ENCODE data around the gene PSME1.

DNA sequence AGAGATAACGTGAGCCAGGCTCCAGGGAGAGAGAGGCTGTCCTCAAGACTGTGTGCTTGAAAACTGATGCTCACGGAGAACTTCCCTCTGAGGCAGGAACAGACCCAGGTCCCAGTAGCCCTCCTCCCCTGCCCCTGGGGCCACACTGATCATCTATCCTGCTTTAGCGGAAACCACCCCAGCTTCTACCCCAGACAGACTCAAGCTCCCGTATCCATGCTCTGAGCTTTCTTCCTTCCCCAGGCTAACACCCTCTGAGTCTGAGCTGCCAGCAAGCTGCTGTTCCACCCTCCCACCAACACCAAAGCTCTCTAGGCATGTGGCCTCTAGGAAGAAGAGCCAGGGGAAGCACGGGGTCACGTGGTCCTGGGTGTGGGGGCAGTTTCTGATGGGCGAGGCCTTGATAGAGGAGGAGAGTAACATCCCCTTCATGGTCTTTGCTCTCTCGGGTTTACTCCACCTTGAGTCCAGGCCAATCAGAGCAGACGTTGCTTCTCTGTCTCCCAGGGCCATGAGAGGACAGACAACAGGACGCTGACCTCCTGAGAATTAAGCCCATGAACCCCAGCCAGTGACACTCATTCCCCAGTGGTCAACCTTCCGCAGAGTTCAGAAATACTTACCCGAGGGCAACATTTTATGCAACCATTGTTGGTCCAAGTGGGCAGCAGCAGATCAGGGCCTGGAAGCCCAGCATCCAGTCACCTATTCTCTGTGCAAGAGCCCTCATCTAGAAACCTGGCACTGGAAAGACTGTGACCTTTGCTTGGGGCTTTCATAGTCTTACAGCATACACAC is 40.5 kb upstream of the PSME1 start:
- TF ChIP-seq, protein P1, sequence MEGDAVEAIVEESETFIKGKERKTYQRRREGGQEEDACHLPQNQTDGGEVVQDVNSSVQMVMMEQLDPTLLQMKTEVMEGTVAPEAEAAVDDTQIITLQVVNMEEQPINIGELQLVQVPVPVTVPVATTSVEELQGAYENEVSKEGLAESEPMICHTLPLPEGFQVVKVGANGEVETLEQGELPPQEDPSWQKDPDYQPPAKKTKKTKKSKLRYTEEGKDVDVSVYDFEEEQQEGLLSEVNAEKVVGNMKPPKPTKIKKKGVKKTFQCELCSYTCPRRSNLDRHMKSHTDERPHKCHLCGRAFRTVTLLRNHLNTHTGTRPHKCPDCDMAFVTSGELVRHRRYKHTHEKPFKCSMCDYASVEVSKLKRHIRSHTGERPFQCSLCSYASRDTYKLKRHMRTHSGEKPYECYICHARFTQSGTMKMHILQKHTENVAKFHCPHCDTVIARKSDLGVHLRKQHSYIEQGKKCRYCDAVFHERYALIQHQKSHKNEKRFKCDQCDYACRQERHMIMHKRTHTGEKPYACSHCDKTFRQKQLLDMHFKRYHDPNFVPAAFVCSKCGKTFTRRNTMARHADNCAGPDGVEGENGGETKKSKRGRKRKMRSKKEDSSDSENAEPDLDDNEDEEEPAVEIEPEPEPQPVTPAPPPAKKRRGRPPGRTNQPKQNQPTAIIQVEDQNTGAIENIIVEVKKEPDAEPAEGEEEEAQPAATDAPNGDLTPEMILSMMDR (IDR thresholded peaks at IDR 0.05) = no peak
- TF ChIP-seq POLR2A (IDR thresholded peaks at IDR 0.05) = peak in 1 of 3 donors; percentile 32
